DND-41 (cell line): Measurements from ENCODE around the gene SSTR3.

Source experiments
- ATAC-seq: fragments of 200-7000 bp; cut with Tn5 transposase; 3 replicates; pipeline ENCODE4 v1.9.1; 2021; ENCODE audit warnings: low read depth; ENCODE audit not compliant: insufficient read depth
- DNase-seq: peaks from one replicate; pipeline ENCODE4 v3.0.0-alpha.2; 2020
- H2AFZ ChIP-seq: 2 replicates; pipeline ENCODE4 v1.6.0; 2012; ENCODE audit warnings: low read depth, low read length
- H3K27ac ChIP-seq: 2 replicates; pipeline ENCODE4 v1.5.1; 2012; ENCODE audit warnings: low read length, inconsistent platforms
- H3K27me3 ChIP-seq: fragments of 200-600 bp; sonication (generic); 2 replicates; pipeline ENCODE4 v1.6.0; 2012; ENCODE audit warnings: low read length, mild to moderate bottlenecking, inconsistent platforms; ENCODE audit not compliant: insufficient read depth, poor library complexity
- H3K36me3 ChIP-seq: 2 replicates; pipeline ENCODE4 v1.5.1; 2012; ENCODE audit warnings: low read length, inconsistent platforms; ENCODE audit not compliant: insufficient read depth
- H3K4me1 ChIP-seq: 2 replicates; pipeline ENCODE4 v1.5.1; 2012; ENCODE audit warnings: mild to moderate bottlenecking, low read length; ENCODE audit not compliant: insufficient read depth
- H3K4me2 ChIP-seq: 2 replicates; pipeline ENCODE4 v1.6.0; 2012; ENCODE audit warnings: mild to moderate bottlenecking, moderate library complexity, low read length, inconsistent platforms; ENCODE audit not compliant: insufficient read depth
- H3K4me3 ChIP-seq, 2 experiments: fragments of 200-600 bp in 1 of 2; shearing (Covaris generic) in 1 of 2; 2 replicates each; pipeline ENCODE4 v1.5.1; 2012 to 2016; ENCODE audit warnings: inconsistent platforms in 2 of 2, low read length in 2 of 2, mild to moderate bottlenecking in 2 of 2, low read depth in 1 of 2, moderate library complexity in 1 of 2
- H3K79me2 ChIP-seq: 2 replicates; pipeline ENCODE4 v1.6.0; 2012; ENCODE audit warnings: low read length, inconsistent platforms; ENCODE audit not compliant: insufficient read depth
- H3K9ac ChIP-seq: 2 replicates; pipeline ENCODE4 v1.6.0; 2012; ENCODE audit warnings: low read depth, mild to moderate bottlenecking, inconsistent platforms, low read length, moderate library complexity
- H3K9me3 ChIP-seq: 2 replicates; pipeline ENCODE4 v1.5.1; 2012; ENCODE audit warnings: low read length, moderate library complexity, mild to moderate bottlenecking, inconsistent platforms; ENCODE audit not compliant: insufficient read depth, severe bottlenecking
- H4K20me1 ChIP-seq: 2 replicates; pipeline ENCODE4 v1.6.0; 2012; ENCODE audit warnings: low read length; ENCODE audit not compliant: insufficient read depth
- EZH2 ChIP-seq: IDR thresholded peaks from 3 replicates; pipeline ENCODE4 v1.6.1; 2012; ENCODE audit warnings: borderline replicate concordance, low read depth, mild to moderate bottlenecking, moderate library complexity, low read length, inconsistent platforms; ENCODE audit not compliant: severe bottlenecking
- TF ChIP-seq, protein P1 (sequence below): IDR thresholded peaks from 2 replicates; pipeline ENCODE4 v1.5.1; 2012; ENCODE audit warnings: borderline replicate concordance, low read length, moderate library complexity, mild to moderate bottlenecking; ENCODE audit not compliant: poor library complexity, severe bottlenecking; ENCODE audit errors: extremely low read depth

SSTR3 gene

GRCh38 chr22:37248251-37248650 lies 36.0 kb upstream of the SSTR3 start:
- Histone ChIP-seq H3K4me1 (peaks cover 18% of the 10 kb centered on the region), H3K4me3 (no peak overlapping the region), H4K20me1 (peaks cover 4% of the 10 kb centered on the region), H3K9me3 (no peaks in the 10 kb centered on the region), H2AFZ (no peak overlapping the region), H3K27ac (no peak overlapping the region), H3K27me3 (peaks cover 3% of the 10 kb centered on the region), H3K4me2 (no peak overlapping the region), H3K9ac (no peak overlapping the region), H3K79me2 (peaks cover 6% of the 10 kb centered on the region), H3K36me3 (no peaks in the 10 kb centered on the region; the same call in 1 of the 2 replicates)
- TF ChIP-seq, protein P1, sequence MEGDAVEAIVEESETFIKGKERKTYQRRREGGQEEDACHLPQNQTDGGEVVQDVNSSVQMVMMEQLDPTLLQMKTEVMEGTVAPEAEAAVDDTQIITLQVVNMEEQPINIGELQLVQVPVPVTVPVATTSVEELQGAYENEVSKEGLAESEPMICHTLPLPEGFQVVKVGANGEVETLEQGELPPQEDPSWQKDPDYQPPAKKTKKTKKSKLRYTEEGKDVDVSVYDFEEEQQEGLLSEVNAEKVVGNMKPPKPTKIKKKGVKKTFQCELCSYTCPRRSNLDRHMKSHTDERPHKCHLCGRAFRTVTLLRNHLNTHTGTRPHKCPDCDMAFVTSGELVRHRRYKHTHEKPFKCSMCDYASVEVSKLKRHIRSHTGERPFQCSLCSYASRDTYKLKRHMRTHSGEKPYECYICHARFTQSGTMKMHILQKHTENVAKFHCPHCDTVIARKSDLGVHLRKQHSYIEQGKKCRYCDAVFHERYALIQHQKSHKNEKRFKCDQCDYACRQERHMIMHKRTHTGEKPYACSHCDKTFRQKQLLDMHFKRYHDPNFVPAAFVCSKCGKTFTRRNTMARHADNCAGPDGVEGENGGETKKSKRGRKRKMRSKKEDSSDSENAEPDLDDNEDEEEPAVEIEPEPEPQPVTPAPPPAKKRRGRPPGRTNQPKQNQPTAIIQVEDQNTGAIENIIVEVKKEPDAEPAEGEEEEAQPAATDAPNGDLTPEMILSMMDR: no peak
- no peak for TF ChIP-seq EZH2
- ATAC-seq (no peak), DNase-seq (no peak)

DNA sequence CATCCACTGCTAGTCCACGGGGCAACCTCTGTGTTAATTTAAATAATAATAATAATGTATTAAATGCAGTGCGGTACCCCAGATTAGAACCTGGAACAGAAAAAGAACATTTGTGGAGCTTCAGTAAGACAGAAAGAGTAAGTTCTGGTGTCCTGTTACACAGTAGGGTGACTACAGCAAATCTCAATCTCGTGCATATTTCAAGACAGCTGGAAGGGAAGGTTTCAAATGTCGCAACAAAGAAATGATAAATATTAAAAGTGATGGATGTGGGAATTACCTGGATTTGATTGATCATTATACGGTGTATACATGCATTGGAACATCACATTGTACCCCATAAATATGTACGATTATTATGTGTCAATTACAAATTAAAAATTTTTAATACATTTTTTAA lies 33.5 kb upstream of the SSTR3 start:
- Histone ChIP-seq H3K4me1 (peaks cover 43% of the 10 kb centered on the region), H3K4me3 (no peak overlapping the region), H3K4me2 (no peak overlapping the region), H3K9ac (no peak overlapping the region), H3K27ac (no peak overlapping the region), H3K27me3 (no peaks in the 10 kb centered on the region), H3K36me3 (peaks cover 14% of the 10 kb centered on the region), H2AFZ (no peak overlapping the region), H4K20me1 (peaks cover 19% of the 10 kb centered on the region), H3K9me3 (no peaks in the 10 kb centered on the region), H3K79me2 (peaks cover 31% of the 10 kb centered on the region)
- no peak for ATAC-seq
- no peak for TF ChIP-seq EZH2
- TF ChIP-seq, protein P1: no peak
- DNase-seq: no peak

- no peak overlapping the region for H3K9ac ChIP-seq
- H4K20me1 ChIP-seq: peaks cover 25% of the 10 kb centered on the region
- ATAC-seq (no peak), DNase-seq (no peak)
- peaks cover 37% of the 10 kb centered on the region for H3K79me2 ChIP-seq
- peak overlapping the region; percentile 94 for H3K27ac ChIP-seq
- peaks cover 49% of the 10 kb centered on the region for H3K4me1 ChIP-seq
- peak overlapping the region; percentile 87; the same call in 1 of the 2 replicates for H3K4me2 ChIP-seq
- peaks cover 20% of the 10 kb centered on the region for H3K36me3 ChIP-seq
- TF ChIP-seq, protein P1: no peak
- TF ChIP-seq EZH2: no peak
- H2AFZ ChIP-seq: no peak overlapping the region
- H3K9me3 ChIP-seq: no peaks in the 10 kb centered on the region
- H3K4me3 ChIP-seq: no peak overlapping the region
- H3K27me3 ChIP-seq: no peaks in the 10 kb centered on the region
Observed at GRCh38 chr22:37244922-37245722, 32.8 kb upstream of the SSTR3 start.
